WTC11 (cell line): ENCODE measurements around the gene GREB1. TPM values are rescaled to one million over a fixed set of nuclear protein-coding genes. Genes with fewer than 3 reads are reported as not detected.

Source experiments
- ATAC-seq: fragments of 200-7000 bp; cut with Tn5 transposase; 2 replicates; pipeline ENCODE4 v1.10.0; 2021; ENCODE audit warnings: mild to moderate bottlenecking, moderate library complexity
- CTCF ChIA-PET: fragments of 300-600 bp; sonication (Branson Sonifier 250); formaldehyde crosslinking; loops from one replicate; lab custom pipeline; 2021; ENCODE audit warnings: antibody characterized with exemption; lab: Charles Lee
- POLR2A ChIA-PET: fragments of 350-600 bp; sonication (Branson Sonifier 250); formaldehyde crosslinking; loops from one replicate; lab custom pipeline; 2021; ENCODE audit warnings: antibody characterized with exemption; lab: Charles Lee
- DNase-seq: peaks from one replicate; pipeline ENCODE4 v3.0.0; 2021; ENCODE audit warnings: low spot score
- H3K27ac Mint-ChIP-seq: 2 replicates; pipeline ENCODE4 v1.8.0; 2021; ENCODE audit warnings: mixed read lengths
- H3K27me3 Mint-ChIP-seq: 2 replicates; pipeline ENCODE4 v1.8.0; 2021; ENCODE audit warnings: low read depth, mild to moderate bottlenecking, moderate library complexity, mixed read lengths
- H3K36me3 Mint-ChIP-seq: 2 replicates; pipeline ENCODE4 v1.8.0; 2021; ENCODE audit warnings: mixed read lengths
- H3K4me1 Mint-ChIP-seq: 2 replicates; pipeline ENCODE4 v1.8.0; 2022; ENCODE audit warnings: mixed read lengths
- H3K4me3 Mint-ChIP-seq: 2 replicates; pipeline ENCODE4 v1.8.0; 2021; ENCODE audit warnings: mild to moderate bottlenecking, moderate library complexity, mixed read lengths
- H3K9me3 Mint-ChIP-seq: 2 replicates; pipeline ENCODE4 v1.8.0; 2021; ENCODE audit warnings: mixed read lengths
- AR ChIP-seq: fragments of 250-450 bp; sonication (Bioruptor Pico); IDR thresholded peaks from 2 replicates; pipeline ENCODE4 v1.9.0; 2021; ENCODE audit warnings: mild to moderate bottlenecking
- ATF3 ChIP-seq: sonication (generic); formaldehyde crosslinking; conservative IDR thresholded peaks from 2 replicates; pipeline ENCODE4 v1.8.1; 2022; ENCODE audit warnings: mild to moderate bottlenecking, missing genetic modification reagents
- ATF6 ChIP-seq: sonication (generic); formaldehyde crosslinking; IDR thresholded peaks from 2 replicates; pipeline ENCODE4 v1.8.1; 2023; ENCODE audit warnings: mild to moderate bottlenecking, missing genetic modification reagents
- CBFB ChIP-seq: sonication (generic); formaldehyde crosslinking; IDR thresholded peaks from 2 replicates; pipeline ENCODE4 v1.8.1; 2022; ENCODE audit warnings: mild to moderate bottlenecking, low read depth, missing genetic modification reagents
- CTCF ChIP-seq: fragments of 200-600 bp; IDR thresholded peaks from 2 replicates; pipeline ENCODE4 v1.8.0; 2022; ENCODE audit warnings: antibody characterized with exemption
- E2F5 ChIP-seq: sonication (generic); formaldehyde crosslinking; IDR thresholded peaks from 2 replicates; pipeline ENCODE4 v1.8.1; 2022; ENCODE audit warnings: mild to moderate bottlenecking, moderate library complexity, missing genetic modification reagents
- EMX1 ChIP-seq: fragments of 250-450 bp; sonication (Bioruptor Pico); IDR thresholded peaks from 2 replicates; pipeline ENCODE4 v1.8.0; 2021; ENCODE audit warnings: mild to moderate bottlenecking
- ESRRA ChIP-seq: sonication (generic); formaldehyde crosslinking; IDR thresholded peaks from 2 replicates; pipeline ENCODE4 v1.8.1; 2022; ENCODE audit warnings: mild to moderate bottlenecking, missing genetic modification reagents, borderline replicate concordance
- ETV6 ChIP-seq: sonication (generic); formaldehyde crosslinking; IDR thresholded peaks from 2 replicates; pipeline ENCODE4 v1.8.1; 2022; ENCODE audit warnings: mild to moderate bottlenecking, missing genetic modification reagents
- HMGA2 ChIP-seq: fragments of 250-450 bp; sonication (Bioruptor Pico); IDR thresholded peaks from 2 replicates; pipeline ENCODE4 v1.4.0; 2021; ENCODE audit warnings: mild to moderate bottlenecking, moderate library complexity
- NFATC4 ChIP-seq: fragments of 250-450 bp; sonication (Bioruptor Pico); IDR thresholded peaks from 2 replicates; pipeline ENCODE4 v1.9.0; 2021; ENCODE audit warnings: mild to moderate bottlenecking
- NFYB ChIP-seq: sonication (generic); formaldehyde crosslinking; conservative IDR thresholded peaks from 2 replicates; pipeline ENCODE4 v1.8.0; 2022; ENCODE audit warnings: low read depth, missing genetic modification reagents
- NR2C2 ChIP-seq: sonication (generic); formaldehyde crosslinking; IDR thresholded peaks from 2 replicates; pipeline ENCODE4 v1.8.0; 2022; ENCODE audit warnings: mild to moderate bottlenecking, missing genetic modification reagents
- SMAD3 ChIP-seq: sonication (generic); formaldehyde crosslinking; IDR thresholded peaks from 2 replicates; pipeline ENCODE4 v1.8.0; 2022; ENCODE audit warnings: missing genetic modification reagents, mild to moderate bottlenecking, borderline replicate concordance
- USF2 ChIP-seq: sonication (generic); formaldehyde crosslinking; IDR thresholded peaks from 2 replicates; pipeline ENCODE4 v1.8.1; 2023; ENCODE audit warnings: mild to moderate bottlenecking, missing genetic modification reagents, moderate library complexity
- ZNF138 ChIP-seq: sonication (generic); formaldehyde crosslinking; conservative IDR thresholded peaks from 2 replicates; pipeline ENCODE4 v1.8.1; 2022; ENCODE audit warnings: mild to moderate bottlenecking, moderate library complexity, missing genetic modification reagents
- ZNF263 ChIP-seq: sonication (generic); formaldehyde crosslinking; IDR thresholded peaks from 2 replicates; pipeline ENCODE4 v1.8.1; 2022; ENCODE audit warnings: low read depth, mild to moderate bottlenecking, moderate library complexity, missing genetic modification reagents
- ZNF396 ChIP-seq: fragments of 250-450 bp; sonication (Bioruptor Pico); IDR thresholded peaks from 2 replicates; pipeline ENCODE4 v1.8.0; 2021; ENCODE audit warnings: mild to moderate bottlenecking, moderate library complexity, borderline replicate concordance
- ZNF423 ChIP-seq: fragments of 250-450 bp; sonication (Bioruptor Pico); IDR thresholded peaks from 2 replicates; pipeline ENCODE4 v2.1.2; 2022; ENCODE audit warnings: mild to moderate bottlenecking, moderate library complexity
- total RNA-seq: library from RNA; stranded (reverse); gene quantifications from 3 replicates; pipeline ENCODE4 v1.2.3, GENCODE V29; 2021
- TF ChIP-seq, protein P1 (sequence below): fragments of 250-450 bp; sonication (Bioruptor Pico); IDR thresholded peaks from 2 replicates; pipeline ENCODE4 v1.8.0; 2021; ENCODE audit warnings: mild to moderate bottlenecking
- TF ChIP-seq, protein P2 (sequence below): sonication (generic); formaldehyde crosslinking; IDR thresholded peaks from 2 replicates; pipeline ENCODE4 v1.8.0; 2023; ENCODE audit warnings: mild to moderate bottlenecking, missing genetic modification reagents

Gene GREB1
- total RNA-seq, 1 experiment from 2014 or later = 35.7 TPM

- TF ChIP-seq ATF3 (CRISPR knock-in tag) (no peak), E2F5 (no peak), ZNF396 (CRISPR knock-in tag) (no peak), USF2 (CRISPR knock-in tag) (no peak), NFATC4 (no peak), ETV6 (no peak), HMGA2 (CRISPR knock-in tag) (no peak), ZNF423 (CRISPR knock-in tag) (no peak)
- TF ChIP-seq, protein P1, sequence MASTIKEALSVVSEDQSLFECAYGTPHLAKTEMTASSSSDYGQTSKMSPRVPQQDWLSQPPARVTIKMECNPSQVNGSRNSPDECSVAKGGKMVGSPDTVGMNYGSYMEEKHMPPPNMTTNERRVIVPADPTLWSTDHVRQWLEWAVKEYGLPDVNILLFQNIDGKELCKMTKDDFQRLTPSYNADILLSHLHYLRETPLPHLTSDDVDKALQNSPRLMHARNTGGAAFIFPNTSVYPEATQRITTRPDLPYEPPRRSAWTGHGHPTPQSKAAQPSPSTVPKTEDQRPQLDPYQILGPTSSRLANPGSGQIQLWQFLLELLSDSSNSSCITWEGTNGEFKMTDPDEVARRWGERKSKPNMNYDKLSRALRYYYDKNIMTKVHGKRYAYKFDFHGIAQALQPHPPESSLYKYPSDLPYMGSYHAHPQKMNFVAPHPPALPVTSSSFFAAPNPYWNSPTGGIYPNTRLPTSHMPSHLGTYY (CRISPR knock-in tag) = no peak
These were observed 76.9 kb downstream of the GREB1 start (continued) for GRCh38 chr2:11610624-11611242.

DNA sequence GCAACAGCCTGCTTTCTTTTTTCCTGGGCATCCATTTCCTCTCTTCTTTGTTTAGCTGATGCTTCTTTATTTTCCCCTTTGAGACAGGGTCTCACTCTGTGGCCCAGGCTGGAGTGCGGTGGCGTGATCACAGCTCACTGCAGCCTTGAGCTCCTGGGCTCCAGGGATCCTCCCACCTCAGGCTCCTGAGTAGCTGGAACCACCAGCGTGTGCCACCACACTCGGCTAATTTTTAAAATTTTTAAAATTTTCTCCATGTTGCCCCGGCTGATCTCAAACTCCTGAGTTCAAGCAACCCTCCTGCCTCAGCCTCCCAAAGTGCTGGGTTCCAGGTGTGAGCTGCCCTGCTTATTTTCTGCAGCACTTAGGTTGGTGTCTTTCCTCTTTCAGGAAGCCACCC is 77.4 kb downstream of the GREB1 start:
- H3K4me1 Mint-ChIP-seq = no peaks in the 10 kb centered on the region
- H3K4me3 Mint-ChIP-seq = no peak overlapping the region
- ATAC-seq (no peak), DNase-seq (no peak)
- ChIA-PET CTCF (interaction anchor here (1.1 kb wide), 1 partner anchor 82 kb away, joined by 5 read pairs; no protein-coding TSS in a partner anchor), POLR2A (no interaction called here)
- H3K9me3 Mint-ChIP-seq = no peaks in the 10 kb centered on the region
- H3K27me3 Mint-ChIP-seq = no peaks in the 10 kb centered on the region
- no peak overlapping the region; the same call in 1 of the 2 replicates for H3K27ac Mint-ChIP-seq
- H3K36me3 Mint-ChIP-seq = peaks cover 32% of the 10 kb centered on the region
- TF ChIP-seq ZNF263 (no peak), SMAD3 (CRISPR knock-in tag) (no peak), CBFB (CRISPR knock-in tag) (no peak), ESRRA (CRISPR knock-in tag) (no peak), NR2C2 (CRISPR knock-in tag) (no peak), EMX1 (no peak), NFYB (no peak), ZNF138 (no peak), AR (CRISPR knock-in tag) (no peak), ATF6 (CRISPR knock-in tag) (no peak), CTCF (no peak)
- TF ChIP-seq, protein P1 (CRISPR knock-in tag) = no peak
- TF ChIP-seq, protein P2, sequence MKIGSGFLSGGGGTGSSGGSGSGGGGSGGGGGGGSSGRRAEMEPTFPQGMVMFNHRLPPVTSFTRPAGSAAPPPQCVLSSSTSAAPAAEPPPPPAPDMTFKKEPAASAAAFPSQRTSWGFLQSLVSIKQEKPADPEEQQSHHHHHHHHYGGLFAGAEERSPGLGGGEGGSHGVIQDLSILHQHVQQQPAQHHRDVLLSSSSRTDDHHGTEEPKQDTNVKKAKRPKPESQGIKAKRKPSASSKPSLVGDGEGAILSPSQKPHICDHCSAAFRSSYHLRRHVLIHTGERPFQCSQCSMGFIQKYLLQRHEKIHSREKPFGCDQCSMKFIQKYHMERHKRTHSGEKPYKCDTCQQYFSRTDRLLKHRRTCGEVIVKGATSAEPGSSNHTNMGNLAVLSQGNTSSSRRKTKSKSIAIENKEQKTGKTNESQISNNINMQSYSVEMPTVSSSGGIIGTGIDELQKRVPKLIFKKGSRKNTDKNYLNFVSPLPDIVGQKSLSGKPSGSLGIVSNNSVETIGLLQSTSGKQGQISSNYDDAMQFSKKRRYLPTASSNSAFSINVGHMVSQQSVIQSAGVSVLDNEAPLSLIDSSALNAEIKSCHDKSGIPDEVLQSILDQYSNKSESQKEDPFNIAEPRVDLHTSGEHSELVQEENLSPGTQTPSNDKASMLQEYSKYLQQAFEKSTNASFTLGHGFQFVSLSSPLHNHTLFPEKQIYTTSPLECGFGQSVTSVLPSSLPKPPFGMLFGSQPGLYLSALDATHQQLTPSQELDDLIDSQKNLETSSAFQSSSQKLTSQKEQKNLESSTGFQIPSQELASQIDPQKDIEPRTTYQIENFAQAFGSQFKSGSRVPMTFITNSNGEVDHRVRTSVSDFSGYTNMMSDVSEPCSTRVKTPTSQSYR (CRISPR knock-in tag) = no peak
